Ramos (cell line): Measurements from ENCODE around the gene MYO19.

Source experiments
- in situ Hi-C: fragments of 300-500 bp; cut with MboI; formaldehyde crosslinking; loops from one replicate; pipeline ENCODE4 v1.14.3; 2022; ENCODE audit warnings: low sequenced_read_pairs; ENCODE audit not compliant: unreplicated experiment

Gene MYO19

GRCh38 chr17:36534840-36535668, at the start of gene MYO19, which contains the start of gene PIGW:
Gene MYO19 (minus strand): TSS chr17:36534868. CDS start chr17:36532538, 2,330 bp downstream.
Gene PIGW (plus strand): TSS chr17:36534987. CDS start chr17:36537102, 2,115 bp downstream.
- in situ Hi-C loops = no loop called here

- in situ Hi-C loops = no loop called here
These were observed 49.1 kb upstream of the MYO19 start for GRCh38 chr17:36583787-36584186.

GRCh38 chr17:36578671-36579070, 44.0 kb upstream of the MYO19 start:
- in situ Hi-C loops = no loop called here

- in situ Hi-C loops = no loop called here
These were observed 42.1 kb upstream of the MYO19 start for GRCh38 chr17:36576793-36577192.

- in situ Hi-C loops = no loop called here
These were observed 40.4 kb upstream of the MYO19 start for GRCh38 chr17:36575028-36575427.

- in situ Hi-C loops = no loop called here
These were observed 31.4 kb upstream of the MYO19 start for GRCh38 chr17:36566081-36566480.

- in situ Hi-C loops = no loop called here
These were observed 18.8 kb upstream of the MYO19 start for GRCh38 chr17:36553459-36553858.

GRCh38 chr17:36550491-36551417, 16.1 kb upstream of the MYO19 start:
- in situ Hi-C loops = no loop called here

GRCh38 chr17:36547776-36548175, 13.1 kb upstream of the MYO19 start:
- in situ Hi-C loops = no loop called here

- in situ Hi-C loops = no loop called here
These were observed 11.9 kb upstream of the MYO19 start for GRCh38 chr17:36546418-36547093.

GRCh38 chr17:36545465-36546417, 11.1 kb upstream of the MYO19 start:
- in situ Hi-C loops = no loop called here

- in situ Hi-C loops = no loop called here
These were observed 10.4 kb upstream of the MYO19 start for GRCh38 chr17:36545077-36545464.

- in situ Hi-C loops = no loop called here
These were observed 9.8 kb upstream of the MYO19 start, which contains the start of gene GGNBP2 for GRCh38 chr17:36544307-36545076. Gene GGNBP2 (plus strand): TSS chr17:36544919. CDS start chr17:36545725, 806 bp downstream.

GRCh38 chr17:36544044-36544306, 9.3 kb upstream of the MYO19 start:
- in situ Hi-C loops = no loop called here

GRCh38 chr17:36542755-36543154, 8.1 kb upstream of the MYO19 start:
- in situ Hi-C loops = no loop called here

- in situ Hi-C loops = no loop called here
These were observed 6.0 kb upstream of the MYO19 start for GRCh38 chr17:36540696-36541095.

GRCh38 chr17:36535669-36536081, 1.0 kb upstream of the MYO19 start:
- in situ Hi-C loops = no loop called here

- in situ Hi-C loops = no loop called here
These were observed 481 bp downstream of the MYO19 start for GRCh38 chr17:36533935-36534839.
